ENCODE measurements around the gene DMRTC2.

DNA sequence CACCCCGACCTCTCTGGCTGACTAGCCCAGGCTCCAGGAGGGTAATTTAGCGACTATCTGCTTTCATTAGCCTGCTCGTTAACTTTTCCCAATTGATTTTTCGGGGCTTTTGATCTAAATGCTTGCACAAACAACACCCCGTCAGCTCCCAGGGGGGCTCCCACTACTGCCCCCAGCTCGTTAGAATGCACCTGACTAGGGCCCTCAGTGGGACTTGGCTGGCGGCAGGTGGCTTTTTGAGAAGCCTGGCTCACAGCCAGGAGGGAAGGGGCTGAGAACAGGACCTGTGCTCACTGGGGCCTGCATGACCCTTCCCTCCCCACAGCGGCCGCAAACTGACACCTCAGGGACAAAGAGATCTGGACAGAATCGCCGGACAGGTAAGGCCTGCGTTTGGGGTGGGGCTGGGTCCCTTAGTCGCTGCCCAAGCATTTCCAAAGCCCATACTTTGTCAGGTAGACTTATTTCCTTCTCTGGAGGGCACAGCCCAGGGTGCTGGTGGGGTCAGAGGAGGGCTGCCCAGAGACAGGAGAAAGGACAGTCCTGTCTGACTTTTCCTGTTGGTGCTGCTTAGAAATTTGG lies 24.6 kb downstream of the DMRTC2 start:
- TF ChIP-seq, protein P1, sequence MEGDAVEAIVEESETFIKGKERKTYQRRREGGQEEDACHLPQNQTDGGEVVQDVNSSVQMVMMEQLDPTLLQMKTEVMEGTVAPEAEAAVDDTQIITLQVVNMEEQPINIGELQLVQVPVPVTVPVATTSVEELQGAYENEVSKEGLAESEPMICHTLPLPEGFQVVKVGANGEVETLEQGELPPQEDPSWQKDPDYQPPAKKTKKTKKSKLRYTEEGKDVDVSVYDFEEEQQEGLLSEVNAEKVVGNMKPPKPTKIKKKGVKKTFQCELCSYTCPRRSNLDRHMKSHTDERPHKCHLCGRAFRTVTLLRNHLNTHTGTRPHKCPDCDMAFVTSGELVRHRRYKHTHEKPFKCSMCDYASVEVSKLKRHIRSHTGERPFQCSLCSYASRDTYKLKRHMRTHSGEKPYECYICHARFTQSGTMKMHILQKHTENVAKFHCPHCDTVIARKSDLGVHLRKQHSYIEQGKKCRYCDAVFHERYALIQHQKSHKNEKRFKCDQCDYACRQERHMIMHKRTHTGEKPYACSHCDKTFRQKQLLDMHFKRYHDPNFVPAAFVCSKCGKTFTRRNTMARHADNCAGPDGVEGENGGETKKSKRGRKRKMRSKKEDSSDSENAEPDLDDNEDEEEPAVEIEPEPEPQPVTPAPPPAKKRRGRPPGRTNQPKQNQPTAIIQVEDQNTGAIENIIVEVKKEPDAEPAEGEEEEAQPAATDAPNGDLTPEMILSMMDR (IDR thresholded peaks at IDR 0.05; ENCODE audit: low read depth, low read length, poor library complexity, severe bottlenecking), result no peak
- TF ChIP-seq EZH2phosphoT487 (IDR thresholded peaks at IDR 0.05; ENCODE audit: borderline replicate concordance, low read length), result no peak

All from DOHH2 (cell line).